Measurements from ENCODE around the gene SH2D4B. TPM values are rescaled to one million over a fixed set of nuclear protein-coding genes. Genes with fewer than 3 reads are reported as not detected.

SH2D4B gene
- polyA plus RNA-seq, 1 donor from 2014 or later, result 1.4 TPM

DNA sequence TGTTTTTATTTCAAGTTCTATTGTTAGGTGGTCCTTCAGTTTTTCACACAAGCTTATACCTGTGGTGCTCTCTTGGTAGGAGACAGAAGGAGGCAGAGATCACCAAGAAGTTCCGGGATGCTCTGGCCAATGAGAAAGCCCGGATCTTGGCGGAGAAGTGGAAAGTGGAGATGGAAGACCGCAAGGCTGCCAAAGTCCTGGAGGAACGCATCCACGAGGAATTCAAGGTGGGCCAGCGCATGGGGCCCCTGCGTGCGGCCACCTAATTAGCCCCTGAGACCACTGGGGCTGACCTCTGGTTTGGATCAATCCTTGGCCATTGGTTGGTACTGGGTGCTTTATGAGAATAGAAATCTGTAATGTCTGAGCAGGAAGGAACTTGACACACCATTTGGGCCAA, 33.6 kb downstream of the SH2D4B start:
- Histone ChIP-seq H3K27me3 (ENCODE audit: insufficient read depth, low read depth, low read length) (no peaks in the 10 kb centered on the region), H3K9ac (ENCODE audit: low read length) (no peak overlapping the region), H3K36me3 (ENCODE audit: insufficient read depth, low read length) (no peaks in the 10 kb centered on the region), H3K4me3 (ENCODE audit: low read length) (no peak overlapping the region), H4K20me1 (ENCODE audit: insufficient read depth) (no peaks in the 10 kb centered on the region), H3K9me3 (ENCODE audit: low read length) (no peaks in the 10 kb centered on the region), H3K79me2 (replicated peaks; ENCODE audit: insufficient read depth, low read length) (no peaks in the 10 kb centered on the region), H3K9me2 (ENCODE audit: insufficient read depth, low read length) (no peaks in the 10 kb centered on the region), H3K4me2 (ENCODE audit: low read length) (no peak overlapping the region), H2AFZ (ENCODE audit: low read depth, low read length) (no peak overlapping the region), H3K27ac (ENCODE audit: low read length) (no peak overlapping the region), H3F3A (ENCODE audit: insufficient read depth, low read length, poor library complexity, severe bottlenecking) (no peaks in the 10 kb centered on the region)
- no peak for TF ChIP-seq REST (IDR thresholded peaks at IDR 0.05; ENCODE audit: borderline replicate concordance)
- TF ChIP-seq, protein P1, sequence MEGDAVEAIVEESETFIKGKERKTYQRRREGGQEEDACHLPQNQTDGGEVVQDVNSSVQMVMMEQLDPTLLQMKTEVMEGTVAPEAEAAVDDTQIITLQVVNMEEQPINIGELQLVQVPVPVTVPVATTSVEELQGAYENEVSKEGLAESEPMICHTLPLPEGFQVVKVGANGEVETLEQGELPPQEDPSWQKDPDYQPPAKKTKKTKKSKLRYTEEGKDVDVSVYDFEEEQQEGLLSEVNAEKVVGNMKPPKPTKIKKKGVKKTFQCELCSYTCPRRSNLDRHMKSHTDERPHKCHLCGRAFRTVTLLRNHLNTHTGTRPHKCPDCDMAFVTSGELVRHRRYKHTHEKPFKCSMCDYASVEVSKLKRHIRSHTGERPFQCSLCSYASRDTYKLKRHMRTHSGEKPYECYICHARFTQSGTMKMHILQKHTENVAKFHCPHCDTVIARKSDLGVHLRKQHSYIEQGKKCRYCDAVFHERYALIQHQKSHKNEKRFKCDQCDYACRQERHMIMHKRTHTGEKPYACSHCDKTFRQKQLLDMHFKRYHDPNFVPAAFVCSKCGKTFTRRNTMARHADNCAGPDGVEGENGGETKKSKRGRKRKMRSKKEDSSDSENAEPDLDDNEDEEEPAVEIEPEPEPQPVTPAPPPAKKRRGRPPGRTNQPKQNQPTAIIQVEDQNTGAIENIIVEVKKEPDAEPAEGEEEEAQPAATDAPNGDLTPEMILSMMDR (IDR thresholded peaks at IDR 0.05; ENCODE audit: poor library complexity, severe bottlenecking), result no peak
- no peak for TF ChIP-seq POLR2AphosphoS5 (IDR thresholded peaks at IDR 0.05)
- TF ChIP-seq SMC3 (conservative IDR thresholded peaks at IDR 0.05; ENCODE audit: poor library complexity), result no peak
- no peak for TF ChIP-seq EZH2 (IDR thresholded peaks at IDR 0.05; ENCODE audit: borderline replicate concordance, insufficient read depth, low read length, poor library complexity, severe bottlenecking)
- TF ChIP-seq MXI1 (conservative IDR thresholded peaks at IDR 0.05; ENCODE audit: poor library complexity, severe bottlenecking), result no peak
- TF ChIP-seq EP300 (conservative IDR thresholded peaks at IDR 0.05; ENCODE audit: poor library complexity, severe bottlenecking), result no peak
- TF ChIP-seq RAD21 (conservative IDR thresholded peaks at IDR 0.05), result no peak
- no peak for TF ChIP-seq TAF1 (IDR thresholded peaks at IDR 0.05; ENCODE audit: low read depth)

- Histone ChIP-seq H3K79me2 (replicated peaks; ENCODE audit: insufficient read depth, low read length) (no peaks in the 10 kb centered on the region), H3K27ac (ENCODE audit: low read length) (no peak overlapping the region), H3K9me2 (ENCODE audit: insufficient read depth, low read length) (no peaks in the 10 kb centered on the region), H3K9ac (ENCODE audit: low read length) (no peak overlapping the region), H3K4me2 (ENCODE audit: low read length) (no peak overlapping the region), H4K20me1 (ENCODE audit: insufficient read depth) (no peaks in the 10 kb centered on the region), H2AFZ (ENCODE audit: low read depth, low read length) (no peak overlapping the region), H3K36me3 (ENCODE audit: insufficient read depth, low read length) (no peaks in the 10 kb centered on the region), H3K27me3 (ENCODE audit: insufficient read depth, low read depth, low read length) (no peaks in the 10 kb centered on the region), H3K4me3 (ENCODE audit: low read length) (no peak overlapping the region), H3F3A (ENCODE audit: insufficient read depth, low read length, poor library complexity, severe bottlenecking) (no peaks in the 10 kb centered on the region), H3K9me3 (ENCODE audit: low read length) (no peaks in the 10 kb centered on the region)
- no peak for TF ChIP-seq POLR2AphosphoS5 (IDR thresholded peaks at IDR 0.05)
- TF ChIP-seq EP300 (conservative IDR thresholded peaks at IDR 0.05; ENCODE audit: poor library complexity, severe bottlenecking), result no peak
- no peak for TF ChIP-seq SMC3 (conservative IDR thresholded peaks at IDR 0.05; ENCODE audit: poor library complexity)
- no peak for TF ChIP-seq TAF1 (IDR thresholded peaks at IDR 0.05; ENCODE audit: low read depth)
- TF ChIP-seq RAD21 (conservative IDR thresholded peaks at IDR 0.05), result no peak
- TF ChIP-seq REST (IDR thresholded peaks at IDR 0.05; ENCODE audit: borderline replicate concordance), result no peak
- TF ChIP-seq MXI1 (conservative IDR thresholded peaks at IDR 0.05; ENCODE audit: poor library complexity, severe bottlenecking), result no peak
- TF ChIP-seq, protein P1 (IDR thresholded peaks at IDR 0.05; ENCODE audit: poor library complexity, severe bottlenecking), result no peak
- no peak for TF ChIP-seq EZH2 (IDR thresholded peaks at IDR 0.05; ENCODE audit: borderline replicate concordance, insufficient read depth, low read length, poor library complexity, severe bottlenecking)
Measured at GRCh38 chr10:80579181-80579763, 41.6 kb downstream of the SH2D4B start.
